NCI-H2171 treated with DMSO at 0.1 percent for 48 hours (cell line): ENCODE results near the gene CFAP97.
"Not testable (repeated sequence)": the region's sequence is repeated elsewhere in the genome, so short reads cannot be mapped to it uniquely, and the experiment has no call there.

Experiments
- DNase-seq: peaks from one replicate; lab custom pipeline; 2025; lab: John Stamatoyannopoulos, UW

CFAP97 gene

DNA sequence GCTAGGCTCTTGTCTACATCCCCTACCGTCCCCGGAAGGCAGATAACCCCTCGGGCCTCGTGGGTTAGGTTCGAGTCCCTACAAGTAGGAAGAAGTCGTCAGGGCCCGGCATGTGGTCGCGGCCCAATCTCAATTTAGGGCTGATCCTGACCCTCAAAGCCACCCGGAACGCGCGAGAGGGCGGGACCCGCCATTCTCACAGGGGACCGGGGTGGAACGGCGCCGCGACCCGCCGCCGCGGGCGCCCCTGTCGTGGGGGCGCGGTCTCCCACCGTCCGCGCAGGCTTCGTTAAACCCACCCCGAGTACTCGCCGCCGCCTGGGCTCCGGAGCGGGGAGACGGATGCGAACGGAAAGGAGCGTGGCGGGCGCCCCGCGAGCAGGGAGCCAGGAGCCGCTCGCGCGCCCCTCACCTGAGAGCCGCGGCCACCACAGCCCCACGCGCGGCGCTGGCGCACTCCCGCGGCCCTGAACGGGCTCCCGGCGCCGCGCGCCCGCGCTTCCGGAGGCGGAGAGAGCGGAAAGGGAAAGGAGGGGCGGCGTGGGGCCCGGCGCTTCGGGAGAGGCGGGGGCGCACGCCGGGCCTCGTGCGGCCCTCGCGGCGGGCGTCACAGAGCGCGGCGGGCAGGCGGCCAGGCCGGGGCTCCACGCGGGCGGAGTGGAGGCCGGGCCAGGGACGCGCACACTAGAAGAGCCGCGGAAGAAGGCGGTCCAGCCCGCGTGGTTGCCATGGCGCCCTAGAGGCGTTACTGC, at the start of gene CFAP97:
Gene CFAP97 (minus strand): TSS at position 515 of the 752 bp plus-strand sequence. CDS start 12,804 bp downstream, outside the sequence.
- DNase-seq, result peak; percentile 61

DNA sequence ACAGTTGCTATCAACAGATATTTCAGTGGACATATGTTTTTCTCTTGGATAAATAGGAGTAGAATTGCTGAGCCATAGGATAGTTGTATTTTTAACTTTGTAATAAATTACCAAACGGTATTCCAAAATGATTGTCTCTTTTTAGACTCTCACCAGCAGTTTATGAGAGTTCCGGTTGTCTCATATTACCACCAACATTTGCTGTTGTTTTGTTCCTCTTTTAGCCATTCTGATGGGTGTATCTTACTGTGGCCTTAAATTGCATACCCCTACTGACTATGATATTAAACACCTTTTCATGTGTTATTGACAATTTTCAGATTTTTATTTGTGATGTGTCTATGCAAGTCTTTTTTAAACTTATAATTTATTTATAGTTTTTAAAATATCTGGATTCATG, 45.3 kb upstream of the CFAP97 start:
- DNase-seq, result peak; percentile 36

DNA sequence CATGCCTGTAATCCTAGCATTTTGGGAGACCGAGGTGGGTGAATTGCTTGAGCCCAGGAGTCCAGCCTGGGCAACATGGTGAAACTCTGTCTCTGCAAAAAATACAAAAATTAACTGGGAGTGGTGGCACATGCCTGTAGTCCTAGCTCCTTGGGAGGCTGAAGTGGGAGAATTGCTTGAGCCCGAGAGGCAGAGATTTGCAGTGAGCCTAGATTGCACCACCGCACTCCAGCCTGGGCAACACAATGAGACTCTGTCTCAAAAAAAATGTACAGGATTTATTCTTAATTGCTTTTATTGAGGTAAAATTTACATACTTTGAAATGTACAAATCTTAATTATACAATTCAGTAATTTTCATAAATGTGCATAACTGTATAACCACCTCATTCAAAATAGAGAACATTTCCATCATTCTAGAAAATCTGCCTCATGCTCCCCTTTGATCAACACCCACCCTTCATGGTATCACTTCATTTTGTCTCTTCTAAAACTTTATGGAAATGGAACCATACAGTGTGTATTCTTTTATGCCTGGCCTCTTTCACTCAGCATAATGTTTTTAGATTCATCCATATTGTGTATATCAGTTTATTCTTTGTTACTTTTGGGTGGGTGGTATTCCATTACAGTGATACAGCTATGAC, 44.7 kb upstream of the CFAP97 start:
- no peak for DNase-seq

DNA sequence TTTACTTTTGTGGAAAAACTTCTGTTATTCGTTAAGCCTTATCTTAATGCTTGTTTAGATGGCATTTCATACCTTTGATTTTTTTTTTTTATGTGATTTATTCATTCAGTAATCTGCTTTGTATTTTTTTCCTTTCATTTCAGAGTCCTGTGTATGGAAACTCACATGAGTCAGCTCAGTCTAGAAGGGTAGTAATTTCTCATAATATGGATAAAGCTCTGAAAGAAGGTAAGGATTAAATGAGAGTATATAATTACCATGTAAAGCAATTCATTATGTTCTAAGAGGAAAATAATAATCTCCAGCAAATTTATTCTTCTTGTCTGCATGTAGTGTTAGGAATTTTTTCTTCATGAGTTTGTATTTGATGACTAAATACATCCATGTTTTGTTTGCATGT, 43.4 kb upstream of the CFAP97 start:
- DNase-seq, result no peak

DNA sequence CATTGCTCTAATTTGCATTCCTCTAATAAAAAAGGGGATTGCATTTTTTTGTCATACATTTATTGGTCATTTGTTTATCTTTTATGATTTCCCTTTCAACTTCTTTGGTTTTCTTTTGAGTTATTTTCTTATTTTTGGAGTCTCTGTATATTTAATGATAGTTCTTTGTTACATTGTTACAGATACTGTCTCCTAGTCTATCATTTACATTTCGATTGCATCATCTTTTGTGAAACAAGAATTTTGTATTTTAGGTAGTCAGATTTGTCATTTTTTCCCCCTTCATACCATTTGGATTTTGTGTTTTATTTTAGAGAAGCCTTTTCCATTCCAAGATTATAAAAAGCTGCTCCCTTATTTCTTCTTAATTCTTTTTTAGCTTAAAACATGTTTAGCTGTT, 42.7 kb upstream of the CFAP97 start:
- DNase-seq, result no peak

DNA sequence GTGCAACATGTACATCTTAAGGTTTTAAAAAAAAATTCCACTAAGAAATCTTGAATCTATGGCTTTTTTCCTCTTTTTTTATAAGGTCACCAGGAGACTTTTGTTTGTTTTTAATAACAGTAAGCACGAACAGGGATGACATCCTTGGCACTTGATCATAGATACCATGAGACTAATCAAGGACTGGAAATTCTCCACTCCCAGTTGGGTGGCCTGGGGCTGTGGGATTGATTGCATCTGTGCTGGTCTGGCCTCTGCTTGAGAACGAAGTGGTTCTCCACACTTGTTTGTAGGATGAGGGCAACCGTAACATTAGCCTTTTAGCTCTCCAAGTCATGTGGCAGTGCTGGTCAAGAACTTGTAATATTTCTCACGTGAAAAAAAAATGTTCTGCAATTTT, 41.0 kb upstream of the CFAP97 start:
- no peak for DNase-seq

DNA sequence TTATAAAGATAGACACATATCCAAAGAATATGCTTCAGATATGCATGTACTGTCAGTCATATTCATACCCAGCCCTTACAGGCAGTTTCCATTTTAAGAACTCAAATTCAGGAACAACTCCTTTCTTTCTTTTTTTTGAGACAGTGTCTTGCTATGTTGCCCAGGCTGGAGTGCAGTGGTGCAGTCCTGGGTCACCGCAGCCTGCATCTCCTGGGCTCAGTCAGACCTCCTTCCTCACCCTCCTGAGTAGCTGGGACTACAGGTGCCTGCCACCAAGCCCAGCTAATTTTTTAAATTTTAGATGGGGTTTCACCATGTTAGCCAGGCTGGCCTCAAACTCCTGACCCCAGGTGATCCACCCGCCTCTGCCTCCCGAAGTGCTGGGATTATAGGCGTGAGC, 40.1 kb upstream of the CFAP97 start:
- no peak for DNase-seq

DNA sequence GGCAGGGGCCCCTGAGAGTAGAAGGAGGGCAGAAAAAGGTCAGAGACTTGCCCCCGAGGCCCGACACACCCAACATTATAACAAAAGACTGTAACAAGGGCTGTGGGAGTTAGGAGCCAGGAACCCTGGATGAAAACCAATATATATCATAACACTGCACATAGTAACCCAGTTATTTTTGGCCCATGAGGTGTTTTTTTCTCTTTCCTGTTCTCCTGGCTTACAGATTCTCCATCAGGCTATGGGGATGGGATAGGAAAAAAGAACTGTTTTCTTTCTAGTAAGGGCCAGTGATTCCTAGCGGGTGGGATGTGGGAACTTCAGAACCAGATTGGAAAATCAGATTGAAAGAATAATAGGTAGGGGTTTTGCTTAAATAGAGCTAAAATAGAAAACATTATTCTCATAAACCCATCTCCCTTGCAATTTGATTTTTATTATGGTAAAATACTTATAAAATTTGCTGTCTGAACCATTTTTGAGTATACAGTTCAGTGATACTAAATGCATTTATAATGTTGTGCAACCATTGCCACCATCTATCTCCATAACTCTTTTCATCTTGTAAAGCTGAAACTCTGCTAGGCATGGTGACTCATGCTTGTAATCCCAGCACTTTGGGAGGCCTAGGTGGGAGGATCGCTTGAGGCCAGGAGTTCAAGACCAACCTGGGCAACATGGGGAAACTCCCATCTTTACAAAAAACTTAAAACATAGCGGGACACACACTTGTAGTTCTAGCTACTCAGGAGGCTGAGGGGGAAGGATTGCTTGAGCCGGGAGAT, 39.1 kb upstream of the CFAP97 start:
- DNase-seq, result no peak

DNA sequence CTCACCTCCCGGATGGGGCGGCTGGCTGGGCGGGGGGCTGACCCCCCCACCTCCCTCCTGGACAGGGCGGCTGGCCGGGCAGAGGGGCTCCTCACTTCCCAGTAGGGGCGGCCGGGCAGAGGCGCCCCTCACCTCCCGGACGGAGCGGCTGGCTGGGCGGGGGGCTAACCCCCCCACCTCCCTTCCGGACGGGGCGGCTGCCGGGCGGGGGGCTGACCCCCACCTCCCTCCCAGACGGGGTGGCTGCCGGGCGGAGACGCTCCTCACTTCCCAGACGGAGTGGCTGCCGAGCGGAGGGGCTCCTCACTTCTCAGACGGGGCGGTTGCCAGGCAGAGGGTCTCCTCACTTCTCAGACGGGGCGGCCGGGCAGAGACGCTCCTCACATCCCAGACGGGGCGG, 36.7 kb upstream of the CFAP97 start:
- DNase-seq, result not testable (repeated sequence)

DNA sequence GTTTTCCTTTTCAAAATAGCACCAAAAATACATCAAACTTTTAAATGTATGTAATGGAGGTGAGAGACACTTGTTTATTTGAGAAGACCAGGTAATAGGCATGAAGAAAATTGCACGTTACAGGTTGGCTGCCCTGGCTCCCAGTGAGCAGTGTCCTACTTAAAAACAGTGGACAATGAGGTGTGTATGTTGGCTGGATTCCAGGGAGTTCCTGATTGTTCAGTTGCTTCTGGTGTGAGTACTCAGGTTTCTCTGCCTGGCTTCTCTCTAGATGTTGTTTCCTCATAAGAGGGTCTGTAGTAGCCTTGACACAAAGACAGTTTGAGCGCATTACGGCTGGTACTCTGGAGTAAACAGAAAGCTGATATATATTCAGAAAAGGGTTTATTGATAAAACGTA, 35.0 kb upstream of the CFAP97 start:
- peak; percentile 2 for DNase-seq

DNA sequence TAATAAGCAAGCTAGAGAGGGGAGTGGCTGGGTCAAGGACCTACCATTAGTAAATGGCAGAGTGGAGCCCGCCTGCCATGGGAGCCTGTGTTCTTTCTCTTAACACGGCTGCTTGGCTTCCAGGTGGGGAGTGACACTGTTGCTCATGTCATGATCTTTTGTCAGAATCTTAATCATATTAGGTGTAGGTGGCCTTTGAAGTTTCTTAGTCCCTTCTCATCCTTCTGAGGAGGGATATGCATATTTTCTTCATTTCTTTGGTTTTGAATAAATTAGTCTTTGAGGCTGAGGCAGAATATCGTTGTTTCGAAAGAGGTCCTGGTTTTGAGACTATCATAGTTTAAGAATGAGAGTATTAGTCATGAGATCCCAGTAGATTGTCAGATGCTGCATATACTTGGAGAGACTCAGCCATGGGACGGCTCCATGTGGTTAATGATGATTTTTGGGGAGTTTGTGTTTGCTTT, 34.4 kb upstream of the CFAP97 start:
- DNase-seq, result no peak

DNA sequence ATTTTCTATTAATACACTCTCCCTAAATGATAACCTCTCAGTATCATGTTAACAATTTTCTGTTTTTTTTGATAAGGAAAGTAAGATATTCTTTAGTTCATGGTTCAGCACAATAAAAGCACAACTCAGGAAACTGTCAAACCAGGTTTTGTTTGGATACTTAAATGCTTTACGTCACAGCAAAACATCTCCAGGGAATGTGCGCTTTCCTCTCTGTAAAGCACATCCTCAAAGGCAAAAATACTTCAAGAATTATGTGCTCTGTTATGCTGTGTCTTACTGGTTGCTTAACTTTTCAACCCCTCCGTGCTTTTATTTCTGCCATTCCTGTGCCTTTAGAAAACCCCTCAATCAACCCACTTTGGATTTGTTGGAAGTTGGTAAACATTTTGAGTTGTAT, 33.4 kb upstream of the CFAP97 start:
- no peak for DNase-seq

DNA sequence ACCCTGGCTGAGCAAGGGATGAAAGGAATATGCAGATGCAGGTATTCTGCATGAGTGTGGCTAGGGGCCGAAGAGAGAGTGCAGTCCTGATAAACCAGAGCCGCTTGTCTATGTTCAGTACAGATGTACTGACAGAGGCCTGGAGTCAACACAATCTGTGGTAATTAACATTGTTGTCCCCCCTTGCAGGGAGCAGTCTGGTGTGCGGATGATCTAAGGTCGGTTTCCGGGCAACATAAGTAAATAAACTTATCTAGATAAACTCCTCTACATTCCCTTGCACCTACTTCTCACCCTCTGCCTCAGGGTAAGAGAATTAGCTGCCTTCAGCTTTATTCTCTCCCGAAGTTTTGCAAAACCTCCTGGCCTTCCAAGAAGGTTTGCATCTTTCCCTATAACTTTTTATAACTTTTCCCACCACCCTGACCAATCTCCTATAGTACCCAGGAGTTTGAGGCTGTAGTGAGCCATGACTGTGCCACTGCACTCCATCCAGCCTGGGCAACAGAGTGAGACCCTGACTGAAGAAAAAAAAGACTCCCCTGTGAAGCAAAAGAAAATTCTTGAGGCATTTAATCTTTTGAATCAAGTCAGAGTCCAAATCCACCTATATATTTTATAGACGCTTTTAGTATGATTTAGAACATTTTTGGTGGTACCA, 32.2 kb upstream of the CFAP97 start:
- no peak for DNase-seq

DNA sequence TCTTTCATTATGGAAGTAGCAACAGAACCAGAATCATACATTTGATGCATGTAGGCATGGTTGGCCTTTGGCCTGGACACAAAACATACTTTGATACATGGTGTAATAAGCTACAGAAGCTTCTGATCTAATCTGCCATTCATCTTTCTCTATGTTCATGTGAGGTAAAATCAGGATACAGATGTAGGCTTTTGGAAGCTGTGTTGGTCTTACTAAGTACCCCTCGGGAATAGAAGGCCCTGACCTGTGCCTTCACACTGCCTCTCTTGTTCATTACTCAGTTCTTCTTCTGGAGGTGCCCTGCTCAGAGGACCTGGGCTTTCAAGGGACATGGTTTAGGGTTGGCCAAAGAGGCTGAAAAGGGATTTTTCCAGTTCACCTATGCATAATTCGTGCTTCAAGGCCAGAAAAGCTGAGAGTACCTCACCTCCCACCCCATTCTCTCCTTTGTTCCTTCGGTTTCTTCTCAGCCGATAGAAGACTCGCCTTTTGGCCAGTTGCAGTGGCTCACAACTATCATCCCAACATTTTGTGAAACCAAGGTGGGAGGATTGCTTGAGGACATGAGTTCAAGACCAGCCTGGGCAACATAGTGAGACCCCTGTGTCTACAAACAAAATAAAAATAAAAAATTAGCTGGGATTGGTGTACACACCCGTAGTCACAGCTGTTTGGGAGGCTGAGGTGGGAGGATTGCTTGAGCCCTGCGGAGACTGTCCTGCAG, 31.5 kb upstream of the CFAP97 start:
- DNase-seq, result no peak

DNA sequence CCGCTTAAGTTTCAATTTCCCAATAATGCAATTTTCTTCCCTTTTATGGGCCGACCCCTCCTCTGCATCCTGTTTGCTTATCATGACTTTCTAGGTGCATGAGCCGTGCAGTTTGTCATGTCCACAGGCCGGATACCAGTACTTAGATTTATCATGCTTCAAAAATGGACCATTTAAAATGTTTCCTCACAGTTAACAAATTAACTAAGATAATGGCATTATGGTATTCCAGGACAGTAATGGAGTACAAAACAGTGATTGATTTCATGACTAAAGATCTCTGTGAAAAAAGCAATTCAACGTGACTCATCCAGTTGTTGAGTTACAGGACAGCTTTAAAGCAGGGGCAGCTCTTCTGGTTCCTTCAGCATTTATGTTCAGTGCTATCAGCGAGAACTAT, 28.6 kb upstream of the CFAP97 start:
- DNase-seq, result no peak

DNA sequence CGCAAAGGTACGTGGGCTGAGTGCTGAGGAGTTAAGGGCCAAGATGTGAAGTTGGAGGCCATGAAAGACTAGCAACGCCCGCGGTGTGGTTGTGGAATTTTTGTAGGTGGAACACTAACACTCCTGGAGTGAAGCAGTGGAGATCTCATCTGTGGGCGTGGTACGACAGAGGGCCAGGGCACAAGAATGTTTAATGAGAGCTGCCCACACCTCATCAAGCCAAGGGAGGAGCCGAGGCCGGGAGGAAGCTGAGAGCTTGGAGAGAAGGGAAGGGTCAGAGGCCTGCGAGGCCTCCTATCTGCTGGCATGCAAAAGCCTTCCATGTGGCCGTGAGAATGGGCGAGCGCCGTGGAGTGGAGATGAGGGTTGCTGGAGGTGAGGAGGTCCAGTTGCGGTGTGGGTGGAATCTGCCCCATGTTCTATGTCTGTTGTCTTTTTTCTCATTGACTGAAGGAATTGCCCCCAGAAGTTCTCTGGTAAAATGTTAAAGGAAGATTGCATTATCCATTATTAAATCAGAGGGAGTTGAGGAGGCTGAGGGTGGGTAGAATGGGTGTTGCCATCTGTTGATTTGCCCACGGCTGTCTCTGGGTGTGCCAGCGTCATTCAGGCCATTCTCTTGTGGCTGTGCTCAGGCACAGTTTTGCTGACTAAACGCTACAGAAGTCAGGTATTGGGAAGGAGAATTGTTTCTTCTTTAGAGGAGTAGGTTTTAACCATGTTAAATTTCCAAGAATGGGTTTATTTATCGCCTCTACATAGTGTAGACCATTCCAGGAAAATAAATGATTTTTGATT, 25.4 kb upstream of the CFAP97 start:
- no peak for DNase-seq

DNA sequence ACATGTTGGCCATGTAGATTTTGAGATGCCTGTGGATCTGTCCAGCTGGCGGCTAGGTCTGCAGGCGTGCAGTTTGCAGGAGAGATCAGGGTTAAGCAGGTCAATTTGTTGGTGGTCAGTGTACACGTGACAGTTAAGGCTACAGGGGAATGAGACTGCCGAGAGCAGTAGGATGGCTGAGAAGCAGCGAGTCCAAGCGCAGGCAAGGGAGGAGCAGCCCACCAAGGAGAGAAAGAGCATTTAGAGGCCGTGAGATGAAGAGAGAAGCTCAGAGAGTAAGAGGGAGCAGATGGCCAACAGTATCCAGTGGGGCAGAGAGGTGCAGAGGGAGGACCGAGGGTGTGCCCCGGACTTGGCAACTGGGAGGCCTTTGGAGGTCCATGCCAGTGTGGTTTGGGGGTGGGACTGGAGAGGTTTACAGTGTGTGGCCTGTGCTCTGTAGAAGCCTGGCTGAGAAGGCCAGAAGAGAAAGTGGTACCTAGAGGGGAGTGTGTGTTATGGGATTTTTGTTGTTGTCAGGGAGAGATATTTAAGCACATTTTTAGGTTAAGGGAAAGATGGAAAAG, 24.0 kb upstream of the CFAP97 start:
- no peak for DNase-seq

DNA sequence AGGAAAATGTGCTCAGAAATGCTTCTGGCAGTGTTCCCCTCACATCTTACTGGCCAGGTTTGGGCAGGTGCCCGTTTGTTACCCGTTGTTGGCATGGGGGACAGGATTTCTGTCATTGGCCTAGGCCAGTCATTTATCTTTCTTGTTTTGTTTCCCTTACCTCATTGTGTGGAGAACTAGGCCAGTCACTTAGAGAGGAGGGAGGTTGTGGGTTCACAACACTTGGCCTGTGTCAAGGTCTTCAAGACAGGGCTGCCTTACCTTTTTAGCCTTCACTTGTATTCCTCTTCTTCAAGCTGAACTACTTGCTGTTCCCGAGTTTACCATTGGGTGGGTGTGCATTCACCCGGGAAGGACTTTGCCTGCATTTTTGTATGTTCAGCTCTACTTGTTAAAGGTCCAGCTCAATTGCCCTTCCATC, 23.3 kb upstream of the CFAP97 start:
- no peak for DNase-seq

DNA sequence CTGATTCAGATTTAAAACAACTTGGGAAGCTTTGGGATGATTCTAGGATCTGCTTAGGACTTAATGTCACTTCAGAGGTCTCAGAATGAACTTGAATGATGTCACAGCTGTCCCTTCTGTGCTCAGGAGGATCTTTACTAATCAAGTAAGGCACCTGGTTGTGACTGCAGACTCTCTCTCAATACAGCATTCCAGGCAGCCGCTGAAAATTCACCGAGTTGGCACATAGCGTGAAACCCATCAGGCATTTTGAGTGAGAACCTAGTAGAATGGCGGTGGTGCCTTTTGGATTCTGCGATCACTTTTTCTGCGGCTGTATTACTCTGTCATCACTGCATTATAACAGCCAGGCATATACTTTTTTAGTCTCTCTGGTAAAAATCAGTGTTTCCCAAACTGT, 22.1 kb upstream of the CFAP97 start:
- DNase-seq, result no peak

DNA sequence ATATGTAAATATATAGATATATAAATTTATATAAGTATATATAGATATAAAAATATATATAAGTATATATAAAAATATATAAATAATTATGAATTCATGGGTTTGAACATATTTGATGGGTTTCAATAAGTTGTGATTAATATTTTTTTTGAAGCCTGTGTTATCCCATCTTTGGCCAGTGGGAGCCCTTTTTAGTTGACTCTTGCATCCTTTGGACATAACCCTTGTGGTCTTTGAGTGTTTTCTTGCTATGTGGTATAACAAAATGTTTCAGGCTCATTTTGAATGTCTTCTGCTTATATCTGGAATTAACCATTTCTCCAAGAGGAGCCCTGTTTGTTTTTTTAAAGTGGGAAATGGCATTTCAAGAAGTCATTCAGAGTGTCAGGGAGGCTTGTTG, 20.8 kb upstream of the CFAP97 start:
- DNase-seq, result no peak

DNA sequence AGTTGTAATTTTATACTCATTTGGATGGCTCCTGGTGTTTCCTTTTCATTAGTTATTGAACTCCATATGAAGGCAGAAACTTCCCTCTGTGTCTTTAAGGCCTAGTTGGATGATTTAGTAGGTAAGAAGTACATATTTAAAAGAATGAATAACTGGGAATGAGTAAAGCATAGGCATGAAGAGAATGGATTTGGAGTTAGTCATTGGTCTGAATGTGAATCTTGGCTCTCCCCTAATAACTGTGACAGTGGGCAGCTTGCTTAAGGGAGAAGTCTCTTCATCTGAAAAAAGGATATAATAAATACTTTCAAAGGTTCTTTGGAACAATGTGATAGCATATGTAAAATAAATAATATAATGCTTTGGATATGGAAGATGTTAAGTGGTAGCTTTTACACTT, 18.8 kb upstream of the CFAP97 start:
- no peak for DNase-seq
